Hepatocyte (in vitro differentiated cells): ENCODE data around the gene ATXN2. TPM values are rescaled to one million over a fixed set of nuclear protein-coding genes. Genes with fewer than 3 reads are reported as not detected.

ENCODE experiments used
- DNase-seq: peaks from one replicate; pipeline ENCODE4 v3.0.0-alpha.2; 2016; ENCODE audit warnings: low spot score
- H2AFZ ChIP-seq: fragments of 200-600 bp; sonication (generic); 2 replicates; pipeline ENCODE4 v1.6.0; 2016; ENCODE audit warnings: antibody characterized with exemption, mild to moderate bottlenecking
- H3K27ac ChIP-seq: fragments of 200-600 bp; sonication (generic); 2 replicates; pipeline ENCODE4 v1.5.1; 2016; ENCODE audit warnings: mild to moderate bottlenecking
- H3K27me3 ChIP-seq: fragments of 200-600 bp; sonication (generic); 2 replicates; pipeline ENCODE4 v1.6.1; 2016
- H3K36me3 ChIP-seq: fragments of 200-600 bp; sonication (generic); replicated peaks from 2 replicates; pipeline ENCODE4 v1.5.1; 2016; ENCODE audit warnings: low read depth; ENCODE audit not compliant: insufficient read depth
- H3K4me1 ChIP-seq: fragments of 200-600 bp; sonication (generic); 2 replicates; pipeline ENCODE4 v1.5.1; 2016; ENCODE audit warnings: mild to moderate bottlenecking, moderate library complexity; ENCODE audit not compliant: insufficient read depth
- H3K4me2 ChIP-seq: fragments of 200-600 bp; sonication (generic); 2 replicates; pipeline ENCODE4 v1.6.0; 2016
- H3K4me3 ChIP-seq: fragments of 200-600 bp; sonication (generic); 2 replicates; pipeline ENCODE4 v1.5.1; 2016; ENCODE audit warnings: mild to moderate bottlenecking
- H3K79me2 ChIP-seq: fragments of 200-600 bp; sonication (generic); 2 replicates; pipeline ENCODE4 v1.6.0; 2017; ENCODE audit warnings: mild to moderate bottlenecking
- H3K9me2 ChIP-seq: fragments of 200-600 bp; sonication (generic); replicated peaks from 2 replicates; pipeline ENCODE4 v1.6.0; 2017; ENCODE audit warnings: mild to moderate bottlenecking; ENCODE audit not compliant: insufficient read depth
- H3K9me3 ChIP-seq: fragments of 200-600 bp; sonication (generic); 2 replicates; pipeline ENCODE4 v1.5.1; 2016; ENCODE audit warnings: low read depth, mild to moderate bottlenecking
- H4K20me1 ChIP-seq: fragments of 200-600 bp; sonication (generic); 2 replicates; pipeline ENCODE4 v1.6.0; 2016; ENCODE audit warnings: mild to moderate bottlenecking; ENCODE audit not compliant: insufficient read depth, poor library complexity, severe bottlenecking
- CTCF ChIP-seq: fragments of 200-600 bp; sonication (generic); IDR thresholded peaks from 2 replicates; pipeline ENCODE4 v1.5.1; 2016; ENCODE audit warnings: antibody characterized with exemption, mild to moderate bottlenecking; ENCODE audit not compliant: poor library complexity
- EZH2 ChIP-seq: fragments of 200-600 bp; sonication (generic); IDR thresholded peaks from 2 replicates; pipeline ENCODE4 v1.6.1; 2016; ENCODE audit warnings: antibody characterized with exemption, mild to moderate bottlenecking, borderline replicate concordance
- EZH2phosphoT487 ChIP-seq: fragments of 200-600 bp; sonication (generic); IDR thresholded peaks from one replicate; pipeline ENCODE4 v1.6.1; 2018; ENCODE audit warnings: antibody characterized with exemption, mild to moderate bottlenecking, low read depth, moderate library complexity; ENCODE audit not compliant: unreplicated experiment, severe bottlenecking
- WGBS: methylation state at CpG from one replicate; pipeline ENCODE4 v1.1.6; 2016; ENCODE audit warnings: low lambda C conversion rate; ENCODE audit errors: missing lambda C conversion rate; 5-methylcytosine and 5-hydroxymethylcytosine counted together
- polyA plus RNA-seq: library from polyadenylated mRNA; unstranded; fragments of >200 nt; fragmentation: Nextera tagmentation; extraction: Ambion mirVana; gene quantifications from 2 replicates; pipeline ENCODE4 v1.2.1, GENCODE V29; 2016
- total RNA-seq: library from RNA; depleted of rRNA; stranded (reverse); fragments of >200 nt; gene quantifications from 2 replicates; pipeline ENCODE4 v1.2.3, GENCODE V29; 2014

Gene ATXN2
- total and polyA plus RNA-seq, 2 experiments from 2014 or later, result 36.9 to 47.9 TPM

- no peaks in the 10 kb centered on the region for H3K36me3 ChIP-seq
- TF ChIP-seq EZH2 (no peak), CTCF (no peak), EZH2phosphoT487 (no peak)
- no peak overlapping the region for H3K4me3 ChIP-seq
- no peak overlapping the region for H3K4me2 ChIP-seq
- DNase-seq, result no peak
- H3K9me3 ChIP-seq, result no peaks in the 10 kb centered on the region
- no peak overlapping the region for H2AFZ ChIP-seq
- no peaks in the 10 kb centered on the region for H4K20me1 ChIP-seq
- no peaks in the 10 kb centered on the region for H3K9me2 ChIP-seq
- H3K27me3 ChIP-seq, result no peaks in the 10 kb centered on the region
- H3K4me1 ChIP-seq, result peaks cover 29% of the 10 kb centered on the region
- WGBS, result 90% methylated on average over 7 of the region's 7 CpGs
- no peak overlapping the region for H3K27ac ChIP-seq
- H3K79me2 ChIP-seq, result no peaks in the 10 kb centered on the region
These were observed 162.8 kb downstream of the ATXN2 start for GRCh38 chr12:111436266-111436665.

GRCh38 chr12:111435661-111436201, 163.4 kb downstream of the ATXN2 start:
- no peaks in the 10 kb centered on the region for H3K27me3 ChIP-seq
- no peak overlapping the region for H3K4me2 ChIP-seq
- no peak for DNase-seq
- H3K79me2 ChIP-seq, result no peaks in the 10 kb centered on the region
- H4K20me1 ChIP-seq, result no peaks in the 10 kb centered on the region
- no peaks in the 10 kb centered on the region for H3K9me3 ChIP-seq
- H2AFZ ChIP-seq, result no peak overlapping the region
- peaks cover 34% of the 10 kb centered on the region for H3K4me1 ChIP-seq
- 94% methylated on average over 16 of the region's 16 CpGs for WGBS
- H3K9me2 ChIP-seq, result no peaks in the 10 kb centered on the region
- H3K4me3 ChIP-seq, result no peak overlapping the region
- peak overlapping the region; percentile 80 for H3K27ac ChIP-seq
- TF ChIP-seq CTCF, result no peak
- no peak for TF ChIP-seq EZH2
- TF ChIP-seq EZH2phosphoT487, result no peak
- no peaks in the 10 kb centered on the region for H3K36me3 ChIP-seq

- Histone ChIP-seq H4K20me1 (no peaks in the 10 kb centered on the region), H3K9me3 (no peaks in the 10 kb centered on the region), H3K27ac (peak overlapping the region; percentile 80), H3K27me3 (no peaks in the 10 kb centered on the region), H3K79me2 (peaks cover under 1% of the 10 kb centered on the region), H3K9me2 (no peaks in the 10 kb centered on the region), H3K36me3 (no peaks in the 10 kb centered on the region), H3K4me2 (peak overlapping the region; percentile 28), H3K4me3 (no peak overlapping the region), H2AFZ (no peak overlapping the region), H3K4me1 (peaks cover 34% of the 10 kb centered on the region)
- peak; percentile 47 for DNase-seq
- TF ChIP-seq CTCF (no peak), EZH2 (no peak), EZH2phosphoT487 (no peak)
- WGBS, result 64% methylated on average over 18 of the region's 18 CpGs
These were observed 164.3 kb downstream of the ATXN2 start for GRCh38 chr12:111434680-111435338.
